HG03097 (cell line): ENCODE results near the gene GPR50.

Experiments
- ATAC-seq: cut with Tn5 transposase; IDR thresholded peaks from one replicate; pipeline ENCODE4 v1.9.1; 2021; ENCODE audit not compliant: unreplicated experiment, low FRiP score

The GPR50 gene

GRCh38 chrX:151176231-151176750, at the start of gene GPR50:
Gene GPR50 (plus strand): TSS chrX:151176584. CDS start chrX:151176722, 138 bp downstream.
- no peak for ATAC-seq

DNA sequence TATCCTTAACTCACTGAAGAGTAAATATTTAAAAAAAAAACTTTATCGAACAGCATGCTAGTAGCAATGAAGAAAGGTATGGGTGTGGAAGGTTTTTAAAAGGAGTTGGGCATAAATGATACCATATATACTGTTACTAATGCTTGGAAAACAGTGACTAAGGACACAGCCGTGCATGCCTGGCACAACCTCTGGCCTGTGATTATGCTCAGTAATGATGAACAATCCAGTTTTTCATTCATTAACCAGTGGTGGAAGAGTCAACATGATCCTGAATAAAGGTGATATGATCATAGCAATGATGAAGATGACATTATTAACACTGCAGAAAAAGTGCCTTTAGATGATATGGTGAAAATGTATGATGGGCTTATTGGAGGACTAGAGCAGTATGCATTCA, 43.9 kb upstream of the GPR50 start:
- ATAC-seq, result no peak

DNA sequence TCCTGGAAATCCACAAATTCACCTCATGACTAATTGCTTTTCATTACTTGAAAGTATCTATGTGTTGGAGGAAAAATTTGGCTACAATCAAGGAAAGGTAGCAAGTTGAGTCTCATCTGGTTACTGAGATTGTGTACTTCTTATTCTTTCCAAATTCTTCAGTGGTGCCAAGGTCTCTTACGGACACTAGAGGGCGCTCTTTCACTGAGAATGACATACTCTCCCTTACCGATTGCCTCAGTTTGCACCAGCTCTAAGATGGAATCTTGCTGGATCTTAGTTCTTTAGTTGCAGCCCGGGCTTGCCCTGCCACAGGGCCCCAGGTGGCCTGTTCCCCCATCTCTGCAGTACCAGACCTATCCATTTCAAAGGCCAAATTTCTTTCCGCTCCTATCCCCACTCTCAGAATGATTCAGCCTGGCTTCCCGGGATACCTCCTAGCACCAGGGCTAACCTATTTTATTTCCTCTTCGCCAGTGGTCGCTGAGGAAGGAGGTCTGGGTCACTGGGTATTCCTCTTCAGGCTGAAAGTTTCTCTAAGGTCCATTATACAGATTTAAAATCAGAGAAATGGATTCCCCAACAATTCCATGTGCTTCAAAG, 24.6 kb upstream of the GPR50 start:
- peak; percentile 79 for ATAC-seq

- no peak for ATAC-seq
Measured at GRCh38 chrX:151153086-151153485, 23.3 kb upstream of the GPR50 start.

DNA sequence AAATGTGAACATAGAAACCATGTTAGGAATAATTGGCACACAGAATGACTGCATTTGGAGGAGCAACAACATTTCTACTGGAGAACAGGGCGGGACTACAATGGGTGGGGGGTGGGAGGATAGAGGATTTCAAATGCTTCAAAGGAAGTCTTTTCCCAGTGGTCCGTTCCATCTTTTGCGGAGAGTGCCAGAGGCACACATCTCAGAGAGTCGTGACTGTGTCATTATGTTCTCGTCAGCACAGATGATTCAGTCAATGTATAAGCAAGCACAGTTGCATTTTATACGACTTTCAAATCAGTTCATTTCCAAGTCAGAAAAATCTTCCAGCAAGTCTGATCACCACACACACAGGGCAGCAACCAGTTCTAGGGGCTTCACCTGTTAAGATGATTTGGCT, 22.7 kb upstream of the GPR50 start:
- ATAC-seq, result no peak

- no peak for ATAC-seq
Measured at GRCh38 chrX:151155234-151155633, 21.1 kb upstream of the GPR50 start.

DNA sequence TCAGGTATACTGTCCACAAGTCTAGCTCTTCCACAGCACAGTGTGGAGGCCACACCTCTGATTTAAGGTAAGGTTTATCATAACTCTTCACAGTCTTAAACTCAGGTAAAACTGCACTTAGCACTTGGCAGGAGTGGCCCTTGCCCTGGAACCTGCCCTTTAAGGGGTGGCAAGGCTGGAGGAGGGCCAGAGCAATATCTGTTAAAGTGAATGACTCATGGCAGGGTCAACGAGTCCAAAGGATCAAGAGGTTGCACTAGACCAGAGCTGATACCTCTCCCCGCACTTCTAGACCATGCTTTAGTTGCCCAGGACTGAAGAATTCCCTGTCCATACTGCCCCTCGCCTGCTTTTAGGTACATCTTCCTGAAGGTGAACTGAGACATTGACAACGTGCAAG, 14.7 kb upstream of the GPR50 start:
- no peak for ATAC-seq

DNA sequence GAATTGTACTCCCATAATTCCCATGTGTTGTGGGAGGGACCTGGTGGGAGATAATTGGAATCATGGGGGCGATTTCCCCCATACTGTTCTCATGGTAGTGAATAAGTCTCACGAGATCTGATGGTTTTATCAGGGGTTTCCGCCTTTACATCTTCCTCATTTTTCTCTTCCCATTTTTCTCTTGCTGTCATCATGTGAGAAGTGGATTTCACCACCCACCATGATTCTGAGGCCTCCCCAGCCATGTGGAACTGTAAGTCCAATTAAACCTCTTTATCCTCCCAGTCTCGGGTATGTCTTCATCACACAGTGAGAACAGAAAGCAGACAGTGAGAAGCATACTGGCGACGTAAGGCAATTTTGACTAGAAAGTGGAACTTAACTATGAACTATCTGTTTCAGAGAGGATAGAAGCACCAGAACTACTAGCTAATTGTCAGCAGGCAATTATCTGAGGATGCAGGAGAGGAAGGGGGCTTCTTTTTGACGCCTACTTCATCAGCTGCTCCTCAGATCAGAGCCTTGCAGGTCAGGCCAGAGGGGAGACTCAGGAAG, 8.5 kb upstream of the GPR50 start:
- ATAC-seq, result no peak

- no peak for ATAC-seq
Measured at GRCh38 chrX:151169783-151170182, 6.6 kb upstream of the GPR50 start.

DNA sequence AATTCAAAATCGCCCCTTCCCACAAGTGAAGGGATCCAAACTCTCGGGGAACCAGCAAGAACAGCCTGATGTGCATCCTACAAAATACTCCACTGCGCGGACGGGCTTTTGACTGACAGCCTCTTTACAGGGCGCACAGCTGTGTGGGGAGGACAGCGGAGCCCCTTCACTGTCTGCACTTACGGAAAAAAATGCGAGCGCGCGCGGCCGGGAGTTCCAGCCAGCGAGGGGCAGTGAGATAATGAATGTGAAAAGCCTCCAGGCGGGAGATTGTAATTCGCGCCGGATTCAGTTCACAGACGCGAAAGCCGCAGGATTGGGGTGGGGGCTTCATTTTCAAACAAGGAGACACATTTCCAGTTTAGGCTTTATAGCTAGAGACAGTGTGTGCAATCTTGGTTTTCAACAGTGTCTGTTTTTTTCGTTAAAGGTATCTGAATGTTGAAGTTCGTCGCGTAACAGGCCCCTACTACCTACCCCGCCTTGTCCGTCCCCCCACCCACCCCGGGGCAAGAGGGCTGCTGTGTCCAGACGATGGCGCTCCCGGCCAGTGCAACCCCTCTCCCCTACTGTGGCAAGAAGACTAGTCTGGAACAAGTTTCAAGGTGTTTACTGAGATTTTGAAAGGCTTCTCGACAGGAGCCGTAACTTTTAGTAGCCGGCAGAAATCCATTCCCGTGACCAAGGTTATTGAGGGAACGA, 1.7 kb upstream of the GPR50 start:
- ATAC-seq, result no peak

GRCh38 chrX:151175283-151176062, 911 bp upstream of the GPR50 start:
- no peak for ATAC-seq

DNA sequence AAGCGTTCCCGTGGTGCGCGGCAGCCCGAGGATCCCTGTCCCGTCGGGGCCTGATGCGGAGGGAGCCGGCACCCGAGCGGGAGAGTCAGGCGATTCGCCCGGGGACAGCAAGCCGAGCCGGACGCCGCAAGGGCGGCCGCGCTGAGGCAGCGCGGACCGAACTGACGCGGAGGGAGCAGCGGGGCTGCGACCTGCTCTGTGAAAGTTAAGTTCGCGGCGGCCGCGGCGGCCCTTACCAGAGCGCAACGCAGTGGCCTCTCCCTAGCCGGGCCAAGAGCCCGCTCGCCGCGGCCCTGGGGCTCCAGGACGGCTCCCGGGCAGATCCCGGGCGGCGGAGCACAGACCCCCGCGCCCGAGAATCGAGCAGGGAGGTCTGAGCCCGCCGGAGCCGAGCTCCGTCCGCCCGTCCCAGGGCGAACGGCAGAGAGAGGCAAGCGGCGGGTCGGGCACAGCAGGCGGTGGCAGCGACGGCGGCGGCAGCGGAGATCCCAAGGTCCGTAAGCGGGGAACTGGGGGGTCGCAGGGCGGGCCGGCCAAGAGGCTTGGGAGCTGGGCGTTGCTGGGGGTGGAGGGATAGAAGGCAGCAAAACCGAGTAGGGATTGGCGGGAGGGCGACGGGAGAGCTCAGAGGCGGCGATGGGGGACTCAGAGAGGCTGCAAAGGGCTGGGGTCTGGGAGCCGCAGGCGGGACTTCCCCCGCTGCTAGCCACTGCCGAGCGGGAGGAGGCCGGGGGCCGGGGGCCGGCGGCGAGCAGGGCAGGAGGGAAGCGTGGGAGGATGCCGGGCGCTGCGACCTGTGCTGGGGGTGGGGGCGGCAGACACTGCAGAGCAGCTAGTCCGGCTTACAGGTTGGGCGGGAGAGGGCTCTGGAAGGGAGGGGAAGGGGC, 1.0 kb downstream of the GPR50 start:
- ATAC-seq, result no peak

DNA sequence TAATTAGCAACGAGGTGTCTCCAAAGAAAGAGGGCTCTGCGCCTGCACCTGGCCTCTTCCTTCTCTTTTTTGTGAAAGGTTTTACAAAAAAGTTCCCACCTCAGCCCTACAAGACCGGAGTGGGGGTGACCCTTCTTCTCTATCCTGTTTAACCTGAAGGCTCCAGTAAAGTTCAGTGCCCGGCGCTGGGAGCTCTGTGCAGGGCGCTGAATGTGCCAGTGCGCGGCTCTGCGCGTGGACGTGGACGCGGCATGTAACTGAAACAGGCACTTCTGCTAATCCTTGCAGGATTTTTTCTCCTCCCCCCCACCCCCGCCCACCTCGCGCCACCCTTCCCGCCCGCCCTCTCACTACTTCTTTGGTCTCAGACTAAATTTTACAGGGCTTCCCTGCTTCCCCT, 2.4 kb downstream of the GPR50 start:
- no peak for ATAC-seq

DNA sequence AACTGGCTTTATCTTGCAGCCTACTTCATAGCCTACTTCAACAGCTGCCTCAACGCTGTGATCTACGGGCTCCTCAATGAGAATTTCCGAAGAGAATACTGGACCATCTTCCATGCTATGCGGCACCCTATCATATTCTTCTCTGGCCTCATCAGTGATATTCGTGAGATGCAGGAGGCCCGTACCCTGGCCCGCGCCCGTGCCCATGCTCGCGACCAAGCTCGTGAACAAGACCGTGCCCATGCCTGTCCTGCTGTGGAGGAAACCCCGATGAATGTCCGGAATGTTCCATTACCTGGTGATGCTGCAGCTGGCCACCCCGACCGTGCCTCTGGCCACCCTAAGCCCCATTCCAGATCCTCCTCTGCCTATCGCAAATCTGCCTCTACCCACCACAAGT, 4.0 kb downstream of the GPR50 start:
- no peak for ATAC-seq

GRCh38 chrX:151181088-151181487, 4.7 kb downstream of the GPR50 start:
- no peak for ATAC-seq

GRCh38 chrX:151183233-151183753, 6.9 kb downstream of the GPR50 start:
- no peak for ATAC-seq

DNA sequence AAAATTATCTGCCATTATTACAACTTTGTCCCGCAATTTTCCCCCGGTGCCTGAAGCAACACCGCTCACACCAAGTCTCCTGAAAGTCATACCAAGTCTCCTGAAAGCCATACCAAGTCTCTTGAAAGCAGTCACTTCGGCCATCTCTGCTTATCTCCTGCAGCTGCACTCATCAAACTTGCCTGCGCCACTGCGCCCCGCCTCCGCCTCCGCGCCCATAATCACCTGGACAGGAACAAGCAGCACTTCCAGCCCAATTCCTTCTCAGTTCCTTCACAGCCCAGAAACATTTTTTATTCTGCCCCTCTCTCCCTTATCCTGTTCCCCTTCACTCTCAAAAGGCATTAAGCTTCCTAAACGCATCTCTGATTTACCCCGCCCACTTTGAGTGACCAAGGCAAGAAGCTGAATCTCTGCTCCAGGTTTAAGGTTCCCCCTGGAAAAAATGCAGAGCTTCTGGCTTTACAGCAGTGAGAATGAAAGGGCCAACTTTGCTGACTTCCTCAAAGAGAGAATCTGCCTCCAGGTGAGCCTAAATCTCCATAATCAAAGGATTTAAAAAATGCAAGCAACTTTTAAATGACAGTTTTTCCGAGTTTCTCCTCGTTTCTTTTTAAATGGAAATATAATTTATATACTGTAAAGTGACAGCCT, 7.7 kb downstream of the GPR50 start:
- no peak for ATAC-seq

DNA sequence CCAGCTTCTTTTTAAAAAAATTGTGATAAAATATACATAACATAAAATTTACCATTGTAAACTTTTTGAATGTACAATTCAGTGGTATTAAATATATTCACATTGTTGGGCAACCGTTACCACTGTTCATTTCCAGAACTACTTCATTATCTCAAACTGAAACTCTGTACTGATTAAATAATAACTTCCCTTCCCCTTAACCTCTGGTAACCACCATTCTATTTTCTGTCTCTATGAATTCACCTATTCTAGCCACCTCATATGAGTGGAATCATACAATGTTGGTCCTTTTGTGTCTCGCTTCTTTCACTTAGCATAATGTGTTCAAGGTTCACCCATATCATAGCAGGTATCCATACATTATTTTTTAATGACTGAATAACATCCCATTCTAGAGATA, 8.3 kb downstream of the GPR50 start:
- ATAC-seq, result no peak

DNA sequence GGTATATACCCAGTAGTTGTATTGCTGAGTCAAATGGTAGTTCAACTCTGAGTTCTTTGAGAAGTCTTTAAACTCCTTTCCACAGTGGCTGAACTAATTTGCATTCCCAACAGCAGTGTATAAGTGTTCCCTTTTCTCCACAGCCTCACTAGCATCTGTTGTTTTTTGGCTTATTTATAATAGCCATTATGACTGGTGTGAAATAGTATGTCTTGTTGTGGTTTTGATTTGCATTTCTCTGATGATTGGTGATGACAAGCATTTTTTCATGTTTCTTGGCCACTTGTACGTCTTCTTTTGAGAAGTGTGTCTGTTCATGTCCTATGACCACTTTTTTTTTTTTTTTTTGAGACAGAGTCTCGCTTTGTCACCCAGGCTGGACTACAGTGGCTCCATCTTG, 30.5 kb downstream of the GPR50 start:
- no peak for ATAC-seq

GRCh38 chrX:151225843-151226242, 49.5 kb downstream of the GPR50 start:
- ATAC-seq, result no peak
